H1 (cell line): ENCODE data around the gene FKBP5. TPM values are rescaled to one million over a fixed set of nuclear protein-coding genes. Genes with fewer than 3 reads are reported as not detected.

ENCODE experiments used
- CTCF ChIA-PET: fragments of 300-600 bp; sonication (Branson Sonifier 250); formaldehyde crosslinking; loops from one replicate; lab custom pipeline; 2021; ENCODE audit not compliant: partially characterized antibody; lab: Charles Lee
- POLR2A ChIA-PET: fragments of 300-600 bp; sonication (Branson Sonifier 250); formaldehyde crosslinking; loops from one replicate; lab custom pipeline; 2021; ENCODE audit warnings: inconsistent platforms; ENCODE audit not compliant: partially characterized antibody; lab: Charles Lee
- DNase-seq, 2 experiments: peaks; one replicate each; pipeline versions ENCODE4 v3.0.0 to v3.0.0-alpha.2; 2010 to 2022; ENCODE audit warnings: low spot score in 2 of 2, low read depth in 1 of 2, mixed read lengths in 1 of 2
- FAIRE-seq: peaks from 2 replicates; lab custom pipeline; 2011; peaks lifted over from hg19 to GRCh38; lab: Jason Lieb, UNC
- H2AFZ ChIP-seq: 2 replicates; pipeline ENCODE4 v1.8.1; 2012; ENCODE audit warnings: low read length, inconsistent platforms
- H2AK5ac ChIP-seq: 2 replicates; pipeline ENCODE4 v1.6.1; 2013; ENCODE audit warnings: low read depth, low read length
- H2BK120ac ChIP-seq: replicated peaks from 2 replicates; pipeline ENCODE3; 2013; ENCODE audit warnings: low read depth, low read length, inconsistent platforms
- H2BK12ac ChIP-seq: 2 replicates; pipeline ENCODE4 v1.6.1; 2013; ENCODE audit warnings: low read depth, low read length
- H2BK15ac ChIP-seq: 2 replicates; pipeline ENCODE4 v1.6.1; 2013; ENCODE audit warnings: low read length
- H2BK20ac ChIP-seq: 2 replicates; pipeline ENCODE4 v1.6.1; 2013; ENCODE audit warnings: low read length
- H2BK5ac ChIP-seq: 2 replicates; pipeline ENCODE4 v1.6.1; 2013; ENCODE audit warnings: low read depth, low read length
- H3K14ac ChIP-seq: 2 replicates; pipeline ENCODE4 v1.6.1; 2013; ENCODE audit warnings: inconsistent platforms; ENCODE audit not compliant: insufficient read length
- H3K18ac ChIP-seq: 2 replicates; pipeline ENCODE4 v1.6.1; 2013; ENCODE audit warnings: low read length; ENCODE audit errors: extremely low read depth
- H3K23ac ChIP-seq: 2 replicates; pipeline ENCODE4 v1.6.1; 2013; ENCODE audit warnings: inconsistent platforms; ENCODE audit not compliant: insufficient read length
- H3K23me2 ChIP-seq: 2 replicates; pipeline ENCODE4 v1.6.1; 2013; ENCODE audit warnings: low read depth, low read length
- H3K27ac ChIP-seq: 2 replicates; pipeline ENCODE4 v1.6.1; 2011; ENCODE audit warnings: low read depth, low read length, inconsistent platforms
- H3K27me3 ChIP-seq, 4 experiments: replicated peaks in 1 of 4; 1 replicate in 1 of 4; 2 replicates in 3 of 4; pipeline versions ENCODE4 v1.6.1 to v1.8.1; 2011 to 2013; ENCODE audit warnings: low read length in 3 of 4, mild to moderate bottlenecking in 3 of 4, inconsistent platforms in 2 of 4, mixed read lengths in 2 of 4, moderate library complexity in 1 of 4; ENCODE audit not compliant: control insufficient read depth in 3 of 4, insufficient read depth in 3 of 4; ENCODE audit errors: extremely low read depth in 1 of 4
- H3K36me3 ChIP-seq, 4 experiments: 2 replicates each; pipeline versions ENCODE4 v1.6.1 to v1.8.1; 2011 to 2013; ENCODE audit warnings: mild to moderate bottlenecking in 4 of 4, low read length in 3 of 4, moderate library complexity in 2 of 4, control low read depth in 1 of 4, inconsistent platforms in 1 of 4; ENCODE audit not compliant: insufficient read depth in 4 of 4, control insufficient read depth in 2 of 4
- H3K4ac ChIP-seq: replicated peaks from 2 replicates; pipeline ENCODE3; 2013; ENCODE audit warnings: low read length, low read depth, mixed read lengths, inconsistent platforms; ENCODE audit not compliant: insufficient read length
- H3K4me1 ChIP-seq, 4 experiments: replicated peaks in 1 of 4; 1 replicate in 1 of 4; 2 replicates in 3 of 4; pipeline versions ENCODE4 v1.6.1 to v1.8.1; 2011 to 2013; ENCODE audit warnings: low read length in 3 of 4, inconsistent platforms in 2 of 4, mixed read lengths in 1 of 4; ENCODE audit not compliant: insufficient read depth in 4 of 4, control insufficient read depth in 3 of 4
- H3K4me2 ChIP-seq, 2 experiments: 2 replicates each; pipeline versions ENCODE4 v1.6.1 to v1.8.1; 2011 to 2013; ENCODE audit warnings: low read depth in 2 of 2, low read length in 2 of 2, control low read depth in 1 of 2, inconsistent platforms in 1 of 2, mild to moderate bottlenecking in 1 of 2; ENCODE audit not compliant: insufficient read depth in 1 of 2
- H3K4me3 ChIP-seq, 4 experiments: fragments of 200-600, 300-600 bp in 1 of 4; sonication (generic), shearing (Covaris generic), sonication (Bioruptor Twin) in 1 of 4; 2 replicates each; pipeline versions ENCODE4 v1.5.1 to v1.8.1; 2011 to 2016; ENCODE audit warnings: low read length in 4 of 4, low read depth in 3 of 4, control low read depth in 2 of 4, inconsistent platforms in 2 of 4, mild to moderate bottlenecking in 2 of 4, mixed read lengths in 1 of 4, moderate library complexity in 1 of 4; ENCODE audit not compliant: insufficient read depth in 2 of 4; ENCODE audit errors: extremely low read depth in 1 of 4
- H3K56ac ChIP-seq: replicated peaks from 2 replicates; pipeline ENCODE3; 2013; ENCODE audit warnings: low read depth, mild to moderate bottlenecking, mixed read lengths, low read length, inconsistent platforms; ENCODE audit not compliant: insufficient read length
- H3K79me1 ChIP-seq: 2 replicates; pipeline ENCODE4 v1.6.1; 2013; ENCODE audit warnings: low read depth, low read length, control low read depth
- H3K79me2 ChIP-seq, 2 experiments: 2 replicates each; pipeline versions ENCODE4 v1.6.1 to v1.8.1; 2012 to 2013; ENCODE audit warnings: low read length in 2 of 2, mild to moderate bottlenecking in 2 of 2, inconsistent platforms in 1 of 2; ENCODE audit not compliant: insufficient read depth in 2 of 2, control insufficient read depth in 1 of 2
- H3K9ac ChIP-seq, 4 experiments: replicated peaks in 1 of 4; 1 replicate in 1 of 4; 2 replicates in 3 of 4; pipeline versions ENCODE4 v1.6.1 to v1.8.1; 2011 to 2013; ENCODE audit warnings: low read depth in 3 of 4, low read length in 3 of 4, control low read depth in 2 of 4, mild to moderate bottlenecking in 2 of 4, moderate library complexity in 2 of 4, inconsistent platforms in 1 of 4; ENCODE audit errors: extremely low read depth in 1 of 4
- H3K9me3 ChIP-seq, 2 experiments: 2 replicates each; pipeline versions ENCODE4 v1.6.1 to v1.8.1; 2012 to 2013; ENCODE audit warnings: mild to moderate bottlenecking in 2 of 2, moderate library complexity in 2 of 2, control low read depth in 1 of 2, inconsistent platforms in 1 of 2, low read depth in 1 of 2, low read length in 1 of 2, mixed read lengths in 1 of 2; ENCODE audit not compliant: insufficient read depth in 2 of 2
- H4K20me1 ChIP-seq, 2 experiments: replicated peaks in 1 of 2; 2 replicates each; pipeline versions ENCODE3 to v1.8.1; 2011 to 2013; ENCODE audit warnings: inconsistent platforms in 2 of 2, low read length in 2 of 2, mild to moderate bottlenecking in 1 of 2; ENCODE audit not compliant: insufficient read depth in 2 of 2, control insufficient read depth in 1 of 2
- H4K5ac ChIP-seq: 2 replicates; pipeline ENCODE4 v1.6.1; 2013; ENCODE audit warnings: low read length, low read depth, mixed read lengths, inconsistent platforms; ENCODE audit not compliant: insufficient read length
- H4K8ac ChIP-seq: 2 replicates; pipeline ENCODE4 v1.8.0; 2013; ENCODE audit warnings: mild to moderate bottlenecking, moderate library complexity, low read length, inconsistent platforms; ENCODE audit not compliant: insufficient read depth; ENCODE audit errors: extremely low read depth
- H4K91ac ChIP-seq: replicated peaks from 2 replicates; pipeline ENCODE3; 2013; ENCODE audit warnings: low read length, mixed read lengths, inconsistent platforms; ENCODE audit not compliant: insufficient read length
- BACH1 ChIP-seq: IDR thresholded peaks from 2 replicates; pipeline ENCODE4 v1.6.1; 2012; ENCODE audit warnings: low read length, improper control_type of control experiment
- CEBPB ChIP-seq: IDR thresholded peaks from 2 replicates; pipeline ENCODE4 v1.6.1; 2012; ENCODE audit warnings: low read depth, low read length
- RAD21 ChIP-seq, 2 experiments: IDR thresholded peaks in 1 of 2; conservative IDR thresholded peaks in 1 of 2; 2 replicates each; pipeline ENCODE4 v1.6.1; 2011; ENCODE audit warnings: low read depth in 2 of 2, low read length in 2 of 2, improper control_type of control experiment in 1 of 2, inconsistent platforms in 1 of 2, mild to moderate bottlenecking in 1 of 2, moderate library complexity in 1 of 2
- WGBS, 2 experiments: shearing (Covaris generic) in 1 of 2; methylation state at CpG; one replicate each; pipeline versions ENCODE4 v1.1.6 to v1.1.7; 2013 to 2015; ENCODE audit warnings: low lambda C conversion rate in 2 of 2, mixed read lengths in 2 of 2, inconsistent platforms in 1 of 2, low coverage in 1 of 2, missing lambda C conversion rate in 1 of 2; ENCODE audit not compliant: insufficient replicate concordance in 2 of 2, insufficient coverage in 1 of 2, insufficient read length in 1 of 2; ENCODE audit errors: extremely low coverage in 1 of 2, missing lambda C conversion rate in 1 of 2; 5-methylcytosine and 5-hydroxymethylcytosine counted together
- polyA plus RNA-seq, 7 experiments: library from polyadenylated mRNA; depleted of rRNA in 3 of 7; stranded (reverse) in 5 of 7; unstranded in 2 of 7; fragments of >200 nt in 5 of 7; fragments of 200-250 nt in 2 of 7; gene quantifications; 1 replicate in 5 of 7; 2 replicates in 1 of 7; 4 replicates in 1 of 7; pipeline versions ENCODE4 v1.2.1 to v1.2.3, GENCODE V29; 2011 to 2013; ENCODE audit warnings: missing spikeins in 2 of 7, mixed read lengths in 2 of 7
- total RNA-seq: library from RNA; stranded (reverse); fragmentation: NEBNext Ultra II Directional; extraction: Animal tissue kit (Norgen Biotek cat#: 25700); gene quantifications from 2 replicates; pipeline ENCODE4 v1.2.1, GENCODE V29; 2021
- TF ChIP-seq, protein P1 (sequence below), 3 experiments: IDR thresholded peaks; 1 replicate in 2 of 3; 2 replicates in 1 of 3; pipeline versions ENCODE4 v1.5.1 to v1.6.1; 2011; ENCODE audit warnings: low read length in 3 of 3, mild to moderate bottlenecking in 3 of 3, inconsistent platforms in 2 of 3, low read depth in 1 of 3, moderate library complexity in 1 of 3; ENCODE audit not compliant: insufficient read depth in 1 of 3; ENCODE audit errors: control extremely low read depth in 1 of 3

Gene FKBP5
- total and polyA plus RNA-seq, 2 of the 8 experiments (the other 6 are each of a cell fraction or from before 2014, with no cell fraction given) = 14.3 to 40.4 TPM

DNA sequence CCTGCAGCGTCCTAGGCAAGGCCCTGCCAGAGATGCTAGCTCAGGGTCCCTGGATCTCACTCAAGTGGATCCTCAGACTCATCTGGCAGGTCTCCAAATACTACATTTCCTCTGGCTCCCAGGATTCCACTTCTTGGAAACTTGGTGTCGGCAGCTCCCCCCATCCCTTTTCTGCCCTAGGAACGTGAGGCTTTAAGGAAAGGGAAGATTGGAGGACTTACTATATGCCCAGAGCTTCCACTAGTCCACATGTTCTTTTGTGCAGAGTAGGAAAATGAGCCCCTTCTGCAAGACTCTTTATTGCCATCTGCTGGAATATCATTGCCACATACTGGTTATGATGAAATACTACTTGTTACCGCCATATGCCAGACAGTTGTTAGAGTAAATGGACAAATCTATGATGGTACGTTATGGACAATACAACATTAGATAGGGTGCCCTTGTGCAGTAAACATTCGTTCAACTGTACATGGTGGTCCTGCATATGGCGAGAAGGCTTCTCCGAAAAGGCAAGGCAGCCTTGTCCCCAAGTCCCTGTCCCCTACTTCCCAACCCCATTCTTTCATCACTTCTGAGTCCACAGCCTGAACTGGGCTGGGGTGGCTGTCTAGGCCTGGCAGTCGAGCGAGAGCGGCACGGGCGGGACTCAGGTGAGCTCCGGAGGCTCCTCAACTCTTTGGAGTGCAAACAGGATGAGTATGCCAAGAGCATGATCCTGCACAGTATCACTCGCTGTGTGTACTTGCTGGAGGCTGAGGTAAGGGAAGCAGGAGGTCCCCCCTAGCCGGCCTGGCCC lies 48.9 kb upstream of the FKBP5 start:
- Histone ChIP-seq H4K20me1 (no peaks in the 10 kb centered on the region), H2BK15ac (peak overlapping the region; percentile 97), H2BK20ac (peak overlapping the region; percentile 87; the same call in 1 of the 2 replicates), H3K23me2 (peaks cover 2% of the 10 kb centered on the region; the same call in 1 of the 2 replicates), H2AFZ (0 out of 2 replicates have a peak overlapping the region, but pooled peaks have one; percentile 14), H3K23ac (no peak overlapping the region), H3K27ac (no peak overlapping the region), H3K36me3 (no peaks in the 10 kb centered on the region), H3K4ac (peak overlapping the region; percentile 24), H4K8ac (no peak overlapping the region), H3K27me3 (no peaks in the 10 kb centered on the region), H3K4me2 (no peak overlapping the region), H3K4me3 (no peak overlapping the region), H3K79me2 (no peaks in the 10 kb centered on the region), H3K18ac (peak overlapping the region; percentile 91), H2BK12ac (peak overlapping the region; percentile 99), H2AK5ac (peak overlapping the region; percentile 18; the same call in 1 of the 2 replicates), H4K5ac (peak overlapping the region; percentile 28), H2BK5ac (peak overlapping the region; percentile 64; the same call in 1 of the 2 replicates), H2BK120ac (peak overlapping the region; percentile 25), H3K9me3 (no peaks in the 10 kb centered on the region), H3K4me1 (peaks cover 4 to 38% (median 24%) of the 10 kb centered on the region in 4 experiments), H3K79me1 (no peaks in the 10 kb centered on the region), H4K91ac (peak overlapping the region; percentile 82), H3K14ac (no peak overlapping the region), H3K9ac (no peak overlapping the region), H3K56ac (no peak overlapping the region)
- DNase-seq = no peak
- TF ChIP-seq, protein P1, sequence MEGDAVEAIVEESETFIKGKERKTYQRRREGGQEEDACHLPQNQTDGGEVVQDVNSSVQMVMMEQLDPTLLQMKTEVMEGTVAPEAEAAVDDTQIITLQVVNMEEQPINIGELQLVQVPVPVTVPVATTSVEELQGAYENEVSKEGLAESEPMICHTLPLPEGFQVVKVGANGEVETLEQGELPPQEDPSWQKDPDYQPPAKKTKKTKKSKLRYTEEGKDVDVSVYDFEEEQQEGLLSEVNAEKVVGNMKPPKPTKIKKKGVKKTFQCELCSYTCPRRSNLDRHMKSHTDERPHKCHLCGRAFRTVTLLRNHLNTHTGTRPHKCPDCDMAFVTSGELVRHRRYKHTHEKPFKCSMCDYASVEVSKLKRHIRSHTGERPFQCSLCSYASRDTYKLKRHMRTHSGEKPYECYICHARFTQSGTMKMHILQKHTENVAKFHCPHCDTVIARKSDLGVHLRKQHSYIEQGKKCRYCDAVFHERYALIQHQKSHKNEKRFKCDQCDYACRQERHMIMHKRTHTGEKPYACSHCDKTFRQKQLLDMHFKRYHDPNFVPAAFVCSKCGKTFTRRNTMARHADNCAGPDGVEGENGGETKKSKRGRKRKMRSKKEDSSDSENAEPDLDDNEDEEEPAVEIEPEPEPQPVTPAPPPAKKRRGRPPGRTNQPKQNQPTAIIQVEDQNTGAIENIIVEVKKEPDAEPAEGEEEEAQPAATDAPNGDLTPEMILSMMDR (IDR thresholded peaks at IDR 0.05; ENCODE audit: control extremely low read depth in 1 of 3, insufficient read depth in 1 of 3, low read depth in 1 of 3, low read length in 3 of 3) = peak in 2 of 3 experiments; percentile 4 to 44; a peak in 2 of 4 replicates
- peak; percentile 44 to 53; a peak in 3 of 4 replicates for TF ChIP-seq RAD21 (IDR thresholded peaks at IDR 0.05 in 1 of 2, conservative IDR thresholded peaks at IDR 0.05 in 1 of 2; ENCODE audit: low read depth in 2 of 2, low read length in 2 of 2)
- TF ChIP-seq BACH1 = no peak
- TF ChIP-seq CEBPB = peak; percentile 70; the same call in 1 of the 2 replicates
- WGBS, 2 experiments = 91% methylated on average over 16 of the region's 16 CpGs; no CpG with 5 or more reads in 1 of the 2 experiments
- no peak for FAIRE-seq
- POLR2A ChIA-PET = interaction anchor here (2.4 to 8.7 kb wide), 2 partner anchors 21 to 26 kb away, joined by 18 to 84 read pairs; no protein-coding TSS in a partner anchor
- CTCF ChIA-PET = interaction anchor here (0.8 to 9.4 kb wide), 32 partner anchors 10 to 207 kb away, joined by 3 to 137 read pairs (median 6); partner anchors contain the start of gene CLPS
